CD4-positive, CD25-positive, alpha-beta regulatory T cell (primary cell): Measurements from ENCODE around the gene UXS1. TPM values are rescaled to one million over a fixed set of nuclear protein-coding genes. Genes with fewer than 3 reads are reported as not detected.
A peak's percentile ranks its signal among the peaks of the same experiment; 100 is the strongest.

Source experiments
- ATAC-seq, 2 donors: fragments of 150-1000 bp; cut with Tn5 transposase; one replicate each; pipeline ENCODE4 v1.10.0; 2021; ENCODE audit warnings: low read depth in 2 of 2, moderate number of reproducible peaks in 2 of 2, moderate library complexity in 1 of 2
- DNase-seq, 3 donors: peaks; one replicate each; pipeline versions ENCODE4 v3.0.0 to v3.0.0-alpha.2; 2012 to 2022; ENCODE audit warnings: mixed read lengths in 1 of 3
- H3K27ac ChIP-seq: one replicate; pipeline ENCODE4 v1.7.0; 2013; ENCODE audit warnings: mild to moderate bottlenecking, low read length; ENCODE audit not compliant: insufficient read depth, poor library complexity, severe bottlenecking
- H3K27me3 ChIP-seq: one replicate; pipeline ENCODE4 v1.7.0; 2013; ENCODE audit warnings: low read length; ENCODE audit not compliant: control insufficient read depth, insufficient read depth
- H3K36me3 ChIP-seq: one replicate; pipeline ENCODE4 v1.7.0; 2013; ENCODE audit warnings: mild to moderate bottlenecking, low read length, moderate library complexity; ENCODE audit not compliant: control insufficient read depth, insufficient read depth
- H3K4me1 ChIP-seq: 2 replicates; pipeline ENCODE4 v1.7.0; 2013; ENCODE audit warnings: mild to moderate bottlenecking, low read length; ENCODE audit not compliant: insufficient read depth, control insufficient read depth, poor library complexity, severe bottlenecking
- H3K4me3 ChIP-seq: one replicate; pipeline ENCODE4 v1.7.0; 2013; ENCODE audit warnings: low read depth, mild to moderate bottlenecking, low read length, moderate library complexity
- H3K9me3 ChIP-seq, 2 experiments: 1 replicate in 1 of 2; 2 replicates in 1 of 2; pipeline ENCODE4 v1.7.0; 2013; ENCODE audit warnings: low read length in 2 of 2, mild to moderate bottlenecking in 1 of 2, moderate library complexity in 1 of 2; ENCODE audit not compliant: control insufficient read depth in 2 of 2
- H3K27ac Mint-ChIP-seq, 3 donors: one replicate each; pipeline ENCODE4 v1.8.0; 2020 to 2022; ENCODE audit warnings: mild to moderate bottlenecking in 3 of 3, mixed read lengths in 3 of 3, moderate library complexity in 2 of 3
- H3K27me3 Mint-ChIP-seq: one replicate; pipeline ENCODE4 v1.8.0; 2022; ENCODE audit warnings: mild to moderate bottlenecking, mixed read lengths
- H3K36me3 Mint-ChIP-seq: one replicate; pipeline ENCODE4 v1.8.0; 2020; ENCODE audit warnings: mixed read lengths
- H3K4me1 Mint-ChIP-seq, 4 donors: one replicate each; pipeline ENCODE4 v1.8.0; 2020 to 2022; ENCODE audit warnings: mixed read lengths in 4 of 4, mild to moderate bottlenecking in 1 of 4
- H3K4me3 Mint-ChIP-seq, 4 donors: one replicate each; pipeline ENCODE4 v1.8.0; 2020 to 2022; ENCODE audit warnings: mild to moderate bottlenecking in 4 of 4, mixed read lengths in 4 of 4, moderate library complexity in 3 of 4
- H3K9me3 Mint-ChIP-seq, 7 donors: one replicate each; pipeline ENCODE4 v1.8.0; 2020 to 2022; ENCODE audit warnings: mixed read lengths in 7 of 7, mild to moderate bottlenecking in 3 of 7, moderate library complexity in 2 of 7
- polyA plus RNA-seq, 4 donors: library from polyadenylated mRNA; unstranded; fragments of 300-500 nt; fragmentation: Illumina TruSeq; gene quantifications; one replicate each; pipeline ENCODE4 v1.2.3, GENCODE V29; 2021
- total RNA-seq: library from RNA; stranded (reverse); gene quantifications from one replicate; pipeline ENCODE4 v1.2.3, GENCODE V29; 2022

The UXS1 gene
- total and polyA plus RNA-seq, 5 donors from 2014 or later, result 83.3 to 162 (median 113) TPM

GRCh38 chr2:106058469-106059137 lies 135.5 kb downstream of the UXS1 start:
- ATAC-seq (no peak), DNase-seq (peak in 2 of 3 donors; percentile 25 to 50)
- H3K4me1 ChIP-seq, result peaks cover 39% of the 10 kb centered on the region
- H3K4me1 Mint-ChIP-seq, result peaks cover 23 to 62% (median 44%) of the 10 kb centered on the region in 4 donors
- peak overlapping the region; percentile 13 for H3K4me3 ChIP-seq
- peaks cover 0 to 1% (median 0%) of the 10 kb centered on the region in 7 donors for H3K9me3 Mint-ChIP-seq
- peak overlapping the region; percentile 60 to 91 (median 80) for H3K27ac Mint-ChIP-seq
- no peaks in the 10 kb centered on the region for H3K9me3 ChIP-seq
- no peaks in the 10 kb centered on the region for H3K36me3 ChIP-seq
- H3K27ac ChIP-seq, result no peak overlapping the region
- H3K36me3 Mint-ChIP-seq, result no peaks in the 10 kb centered on the region
- peak overlapping the region; percentile 33 to 63 (median 54) for H3K4me3 Mint-ChIP-seq
- no peaks in the 10 kb centered on the region for H3K27me3 ChIP-seq
- peaks cover 2% of the 10 kb centered on the region for H3K27me3 Mint-ChIP-seq

- H3K36me3 Mint-ChIP-seq, result no peaks in the 10 kb centered on the region
- H3K9me3 Mint-ChIP-seq, result peaks cover 0 to 2% (median 0%) of the 10 kb centered on the region in 7 donors
- peak; percentile 99 to 100 for ATAC-seq
- Histone ChIP-seq H3K4me3 (peak overlapping the region; percentile 58), H3K36me3 (no peaks in the 10 kb centered on the region), H3K27me3 (no peaks in the 10 kb centered on the region), H3K4me1 (peaks cover 49% of the 10 kb centered on the region), H3K27ac (no peak overlapping the region), H3K9me3 (no peaks in the 10 kb centered on the region)
- H3K27ac Mint-ChIP-seq, result peak overlapping the region; percentile 60 to 91 (median 72)
- peak overlapping the region in 3 of 4 donors; percentile 64 to 76 (median 66) for H3K4me3 Mint-ChIP-seq
- H3K27me3 Mint-ChIP-seq, result peaks cover 2% of the 10 kb centered on the region
- peak in 2 of 3 donors; percentile 48 to 91 for DNase-seq
- H3K4me1 Mint-ChIP-seq, result peaks cover 34 to 76% (median 56%) of the 10 kb centered on the region in 4 donors
Measured at GRCh38 chr2:106057206-106057605, 136.9 kb downstream of the UXS1 start.

- no peaks in the 10 kb centered on the region for H3K36me3 ChIP-seq
- Mint-ChIP-seq H3K4me1 (peaks cover 41 to 83% (median 62%) of the 10 kb centered on the region in 4 donors), H3K9me3 (peaks cover 0 to 2% (median 0%) of the 10 kb centered on the region in 7 donors), H3K4me3 (peak overlapping the region in 2 of 4 donors; percentile 23 to 80), H3K27ac (peak overlapping the region in 2 of 3 donors; percentile 21 to 76), H3K27me3 (peaks cover 6% of the 10 kb centered on the region), H3K36me3 (peaks cover 4% of the 10 kb centered on the region)
- DNase-seq, result peak in 1 of 3 donors; percentile 64
- no peak overlapping the region for H3K27ac ChIP-seq
- H3K9me3 ChIP-seq, result no peaks in the 10 kb centered on the region
- no peak overlapping the region for H3K4me3 ChIP-seq
- H3K27me3 ChIP-seq, result no peaks in the 10 kb centered on the region
- H3K4me1 ChIP-seq, result peaks cover 49% of the 10 kb centered on the region
- ATAC-seq, result no peak
Measured at GRCh38 chr2:106054880-106055655, 139.0 kb downstream of the UXS1 start.

- H3K4me3 Mint-ChIP-seq, result peak overlapping the region in 1 of 4 donors; percentile 23
- ATAC-seq, result no peak
- no peaks in the 10 kb centered on the region for H3K27me3 ChIP-seq
- H3K4me3 ChIP-seq, result no peak overlapping the region
- H3K9me3 Mint-ChIP-seq, result peaks cover 0 to 2% (median 0%) of the 10 kb centered on the region in 7 donors
- H3K36me3 ChIP-seq, result no peaks in the 10 kb centered on the region
- DNase-seq, result no peak
- H3K9me3 ChIP-seq, result no peaks in the 10 kb centered on the region
- peak overlapping the region in 1 of 3 donors; percentile 2 for H3K27ac Mint-ChIP-seq
- H3K36me3 Mint-ChIP-seq, result peaks cover 4% of the 10 kb centered on the region
- peaks cover 49% of the 10 kb centered on the region for H3K4me1 ChIP-seq
- H3K27me3 Mint-ChIP-seq, result peaks cover 6% of the 10 kb centered on the region
- H3K27ac ChIP-seq, result no peak overlapping the region
- H3K4me1 Mint-ChIP-seq, result peaks cover 40 to 81% (median 58%) of the 10 kb centered on the region in 4 donors
Measured at GRCh38 chr2:106054321-106054720, 139.8 kb downstream of the UXS1 start.

GRCh38 chr2:106053581-106053980 lies 140.5 kb downstream of the UXS1 start:
- Mint-ChIP-seq H3K27me3 (peaks cover 6% of the 10 kb centered on the region), H3K9me3 (peaks cover 0 to 2% (median 0%) of the 10 kb centered on the region in 7 donors), H3K4me3 (peak overlapping the region in 2 of 4 donors; percentile 56 to 62), H3K27ac (peak overlapping the region in 2 of 3 donors; percentile 2 to 74), H3K4me1 (peaks cover 33 to 77% (median 52%) of the 10 kb centered on the region in 4 donors), H3K36me3 (peaks cover 4% of the 10 kb centered on the region)
- ATAC-seq (no peak), DNase-seq (no peak)
- Histone ChIP-seq H3K4me1 (peaks cover 41% of the 10 kb centered on the region), H3K4me3 (peak overlapping the region; percentile 13), H3K36me3 (no peaks in the 10 kb centered on the region), H3K9me3 (no peaks in the 10 kb centered on the region), H3K27ac (no peak overlapping the region), H3K27me3 (no peaks in the 10 kb centered on the region)

- Histone ChIP-seq H3K9me3 (no peaks in the 10 kb centered on the region), H3K27me3 (no peaks in the 10 kb centered on the region), H3K4me3 (peak overlapping the region; percentile 13), H3K4me1 (peaks cover 37% of the 10 kb centered on the region), H3K27ac (no peak overlapping the region), H3K36me3 (no peaks in the 10 kb centered on the region)
- DNase-seq (peak in 2 of 3 donors; percentile 11 to 64), ATAC-seq (peak in 1 of 2 donors; percentile 23)
- Mint-ChIP-seq H3K9me3 (peaks cover 0 to 2% (median 0%) of the 10 kb centered on the region in 7 donors), H3K36me3 (peaks cover 4% of the 10 kb centered on the region), H3K4me3 (peak overlapping the region in 2 of 4 donors; percentile 56 to 62), H3K27ac (peak overlapping the region in 1 of 3 donors; percentile 2), H3K27me3 (peaks cover 6% of the 10 kb centered on the region), H3K4me1 (peaks cover 28 to 74% (median 48%) of the 10 kb centered on the region in 4 donors)
Measured at GRCh38 chr2:106053116-106053515, 141.0 kb downstream of the UXS1 start.

GRCh38 chr2:106044859-106045258 lies 149.2 kb downstream of the UXS1 start:
- no peak overlapping the region for H3K27ac ChIP-seq
- DNase-seq (no peak), ATAC-seq (no peak)
- no peaks in the 10 kb centered on the region for H3K4me1 ChIP-seq
- no peaks in the 10 kb centered on the region for H3K36me3 ChIP-seq
- H3K4me3 Mint-ChIP-seq, result no peak overlapping the region
- H3K4me1 Mint-ChIP-seq, result peaks cover 0 to 12% (median 4%) of the 10 kb centered on the region in 4 donors
- no peaks in the 10 kb centered on the region for H3K27me3 ChIP-seq
- H3K27ac Mint-ChIP-seq, result no peak overlapping the region
- no peak overlapping the region for H3K4me3 ChIP-seq
- no peaks in the 10 kb centered on the region for H3K27me3 Mint-ChIP-seq
- no peaks in the 10 kb centered on the region for H3K9me3 Mint-ChIP-seq
- no peaks in the 10 kb centered on the region for H3K9me3 ChIP-seq
- no peaks in the 10 kb centered on the region for H3K36me3 Mint-ChIP-seq
